ENCODE results near the gene DDX23. TPM values are rescaled to one million over a fixed set of nuclear protein-coding genes. Genes with fewer than 3 reads are reported as not detected.
"Not testable (repeated sequence)": the region's sequence is repeated elsewhere in the genome, so short reads cannot be mapped to it uniquely, and the experiment has no call there.

DDX23 gene
- polyA plus RNA-seq, 1 donor from 2014 or later = 96.5 TPM

DNA sequence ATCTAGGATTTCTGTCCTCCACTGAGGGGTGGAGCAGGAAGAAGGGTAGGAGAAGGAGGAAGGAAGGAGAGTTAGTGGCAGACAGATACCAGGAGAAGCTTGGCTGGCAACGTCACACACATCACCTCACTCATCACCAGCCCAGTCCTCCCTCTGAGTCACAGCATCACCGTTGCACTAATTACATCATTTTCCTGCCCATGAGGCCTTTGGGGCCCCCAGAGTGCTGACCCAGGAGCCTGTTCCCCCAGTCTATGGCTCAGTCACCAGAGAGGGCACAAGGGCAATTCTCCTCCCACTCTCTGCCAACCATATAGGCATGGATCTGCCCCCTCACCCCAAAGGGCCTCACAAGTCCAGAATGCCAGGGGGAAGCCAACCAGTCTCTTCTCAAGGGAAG lies 9.1 kb upstream of the DDX23 start:
- H3F3A ChIP-seq (ENCODE audit: insufficient read depth, low read length, poor library complexity, severe bottlenecking) = no peaks in the 10 kb centered on the region
- no peak overlapping the region for H3K4me2 ChIP-seq (ENCODE audit: low read length)
- H3K27me3 ChIP-seq (ENCODE audit: insufficient read depth, low read depth, low read length) = peaks cover 13% of the 10 kb centered on the region
- no peaks in the 10 kb centered on the region for H3K36me3 ChIP-seq (ENCODE audit: insufficient read depth, low read length)
- no peaks in the 10 kb centered on the region for H4K20me1 ChIP-seq (ENCODE audit: insufficient read depth)
- H3K9me3 ChIP-seq (ENCODE audit: low read length) = no peaks in the 10 kb centered on the region
- no peaks in the 10 kb centered on the region for H3K79me2 ChIP-seq (replicated peaks; ENCODE audit: insufficient read depth, low read length)
- no peak for TF ChIP-seq EZH2 (IDR thresholded peaks at IDR 0.05; ENCODE audit: borderline replicate concordance, insufficient read depth, low read length, poor library complexity, severe bottlenecking)
- TF ChIP-seq TAF1 (IDR thresholded peaks at IDR 0.05; ENCODE audit: low read depth) = no peak
- no peak for TF ChIP-seq SMC3 (conservative IDR thresholded peaks at IDR 0.05; ENCODE audit: poor library complexity)
- TF ChIP-seq EP300 (conservative IDR thresholded peaks at IDR 0.05; ENCODE audit: poor library complexity, severe bottlenecking) = no peak
- TF ChIP-seq RAD21 (conservative IDR thresholded peaks at IDR 0.05) = no peak
- TF ChIP-seq POLR2AphosphoS5 (IDR thresholded peaks at IDR 0.05) = no peak
- TF ChIP-seq, protein P1, sequence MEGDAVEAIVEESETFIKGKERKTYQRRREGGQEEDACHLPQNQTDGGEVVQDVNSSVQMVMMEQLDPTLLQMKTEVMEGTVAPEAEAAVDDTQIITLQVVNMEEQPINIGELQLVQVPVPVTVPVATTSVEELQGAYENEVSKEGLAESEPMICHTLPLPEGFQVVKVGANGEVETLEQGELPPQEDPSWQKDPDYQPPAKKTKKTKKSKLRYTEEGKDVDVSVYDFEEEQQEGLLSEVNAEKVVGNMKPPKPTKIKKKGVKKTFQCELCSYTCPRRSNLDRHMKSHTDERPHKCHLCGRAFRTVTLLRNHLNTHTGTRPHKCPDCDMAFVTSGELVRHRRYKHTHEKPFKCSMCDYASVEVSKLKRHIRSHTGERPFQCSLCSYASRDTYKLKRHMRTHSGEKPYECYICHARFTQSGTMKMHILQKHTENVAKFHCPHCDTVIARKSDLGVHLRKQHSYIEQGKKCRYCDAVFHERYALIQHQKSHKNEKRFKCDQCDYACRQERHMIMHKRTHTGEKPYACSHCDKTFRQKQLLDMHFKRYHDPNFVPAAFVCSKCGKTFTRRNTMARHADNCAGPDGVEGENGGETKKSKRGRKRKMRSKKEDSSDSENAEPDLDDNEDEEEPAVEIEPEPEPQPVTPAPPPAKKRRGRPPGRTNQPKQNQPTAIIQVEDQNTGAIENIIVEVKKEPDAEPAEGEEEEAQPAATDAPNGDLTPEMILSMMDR (IDR thresholded peaks at IDR 0.05; ENCODE audit: poor library complexity, severe bottlenecking) = no peak
- no peak for TF ChIP-seq MXI1 (conservative IDR thresholded peaks at IDR 0.05; ENCODE audit: poor library complexity, severe bottlenecking)
- TF ChIP-seq, protein P2, sequence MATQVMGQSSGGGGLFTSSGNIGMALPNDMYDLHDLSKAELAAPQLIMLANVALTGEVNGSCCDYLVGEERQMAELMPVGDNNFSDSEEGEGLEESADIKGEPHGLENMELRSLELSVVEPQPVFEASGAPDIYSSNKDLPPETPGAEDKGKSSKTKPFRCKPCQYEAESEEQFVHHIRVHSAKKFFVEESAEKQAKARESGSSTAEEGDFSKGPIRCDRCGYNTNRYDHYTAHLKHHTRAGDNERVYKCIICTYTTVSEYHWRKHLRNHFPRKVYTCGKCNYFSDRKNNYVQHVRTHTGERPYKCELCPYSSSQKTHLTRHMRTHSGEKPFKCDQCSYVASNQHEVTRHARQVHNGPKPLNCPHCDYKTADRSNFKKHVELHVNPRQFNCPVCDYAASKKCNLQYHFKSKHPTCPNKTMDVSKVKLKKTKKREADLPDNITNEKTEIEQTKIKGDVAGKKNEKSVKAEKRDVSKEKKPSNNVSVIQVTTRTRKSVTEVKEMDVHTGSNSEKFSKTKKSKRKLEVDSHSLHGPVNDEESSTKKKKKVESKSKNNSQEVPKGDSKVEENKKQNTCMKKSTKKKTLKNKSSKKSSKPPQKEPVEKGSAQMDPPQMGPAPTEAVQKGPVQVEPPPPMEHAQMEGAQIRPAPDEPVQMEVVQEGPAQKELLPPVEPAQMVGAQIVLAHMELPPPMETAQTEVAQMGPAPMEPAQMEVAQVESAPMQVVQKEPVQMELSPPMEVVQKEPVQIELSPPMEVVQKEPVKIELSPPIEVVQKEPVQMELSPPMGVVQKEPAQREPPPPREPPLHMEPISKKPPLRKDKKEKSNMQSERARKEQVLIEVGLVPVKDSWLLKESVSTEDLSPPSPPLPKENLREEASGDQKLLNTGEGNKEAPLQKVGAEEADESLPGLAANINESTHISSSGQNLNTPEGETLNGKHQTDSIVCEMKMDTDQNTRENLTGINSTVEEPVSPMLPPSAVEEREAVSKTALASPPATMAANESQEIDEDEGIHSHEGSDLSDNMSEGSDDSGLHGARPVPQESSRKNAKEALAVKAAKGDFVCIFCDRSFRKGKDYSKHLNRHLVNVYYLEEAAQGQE (IDR thresholded peaks at IDR 0.05; ENCODE audit: borderline replicate concordance) = no peak
- H3K9me2 ChIP-seq (ENCODE audit: insufficient read depth, low read length) = no peaks in the 10 kb centered on the region
- no peak overlapping the region for H3K9ac ChIP-seq (ENCODE audit: low read length)
- no peak overlapping the region for H3K4me3 ChIP-seq (ENCODE audit: low read length)
- no peak overlapping the region for H3K27ac ChIP-seq (ENCODE audit: low read length)
- H2AFZ ChIP-seq (ENCODE audit: low read depth, low read length) = no peak overlapping the region

DNA sequence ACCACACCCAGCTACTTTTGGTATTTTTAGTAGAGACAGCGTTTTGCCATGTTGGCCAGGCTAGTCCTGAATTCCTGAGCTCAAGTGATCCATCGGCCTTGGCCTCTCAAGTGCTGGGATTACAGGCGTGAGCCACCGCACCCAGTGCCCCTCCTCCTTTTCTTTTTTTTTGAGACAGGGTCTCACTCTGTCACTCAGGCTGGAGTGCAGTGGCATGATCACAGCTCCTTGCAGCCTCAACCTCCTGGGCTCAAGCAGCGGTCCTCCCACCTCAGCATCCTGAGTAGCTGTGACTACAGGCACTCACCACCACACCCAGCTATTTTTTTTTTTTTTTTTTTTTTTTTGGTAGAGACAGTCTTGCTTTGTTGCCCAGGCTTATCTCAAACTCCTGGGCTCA lies 8.3 kb upstream of the DDX23 start:
- not testable (repeated sequence) for H3K27ac ChIP-seq (ENCODE audit: low read length)

DNA sequence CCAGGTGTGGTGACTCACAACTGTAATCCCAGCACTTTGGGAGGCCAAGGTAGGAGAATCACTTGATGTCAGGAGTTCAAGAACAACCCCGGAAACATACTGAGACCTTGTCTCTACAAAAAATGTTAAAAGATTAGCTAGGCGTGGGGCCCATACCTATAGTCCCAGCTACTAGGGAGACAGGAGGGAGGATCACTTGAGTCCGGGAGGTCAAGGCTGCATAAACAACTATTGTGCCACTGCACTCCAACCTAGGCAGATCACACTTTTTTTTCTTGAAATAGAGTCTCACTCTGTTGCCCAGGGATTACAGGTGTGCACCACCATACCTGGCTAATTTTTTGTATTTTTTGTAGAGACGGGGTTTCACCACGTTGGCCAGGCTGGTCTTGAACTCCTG lies 7.6 kb upstream of the DDX23 start:
- Histone ChIP-seq H3K4me3 (ENCODE audit: low read length) (no peak overlapping the region), H3K27ac (ENCODE audit: low read length) (no peak overlapping the region), H2AFZ (ENCODE audit: low read depth, low read length) (no peak overlapping the region), H4K20me1 (ENCODE audit: insufficient read depth) (no peaks in the 10 kb centered on the region), H3K9me3 (ENCODE audit: low read length) (no peaks in the 10 kb centered on the region), H3K9ac (ENCODE audit: low read length) (no peak overlapping the region), H3K79me2 (replicated peaks; ENCODE audit: insufficient read depth, low read length) (no peaks in the 10 kb centered on the region), H3K36me3 (ENCODE audit: insufficient read depth, low read length) (no peaks in the 10 kb centered on the region), H3K27me3 (ENCODE audit: insufficient read depth, low read depth, low read length) (peaks cover 6% of the 10 kb centered on the region), H3F3A (ENCODE audit: insufficient read depth, low read length, poor library complexity, severe bottlenecking) (no peaks in the 10 kb centered on the region), H3K9me2 (ENCODE audit: insufficient read depth, low read length) (no peaks in the 10 kb centered on the region), H3K4me2 (ENCODE audit: low read length) (no peak overlapping the region)
- TF ChIP-seq, protein P1 (IDR thresholded peaks at IDR 0.05; ENCODE audit: poor library complexity, severe bottlenecking) = no peak
- TF ChIP-seq SMC3 (conservative IDR thresholded peaks at IDR 0.05; ENCODE audit: poor library complexity) (no peak), EZH2 (IDR thresholded peaks at IDR 0.05; ENCODE audit: borderline replicate concordance, insufficient read depth, low read length, poor library complexity, severe bottlenecking) (no peak), POLR2AphosphoS5 (IDR thresholded peaks at IDR 0.05) (no peak), TAF1 (IDR thresholded peaks at IDR 0.05; ENCODE audit: low read depth) (no peak), RAD21 (conservative IDR thresholded peaks at IDR 0.05) (no peak), EP300 (conservative IDR thresholded peaks at IDR 0.05; ENCODE audit: poor library complexity, severe bottlenecking) (no peak), MXI1 (conservative IDR thresholded peaks at IDR 0.05; ENCODE audit: poor library complexity, severe bottlenecking) (no peak)
- TF ChIP-seq, protein P2 (IDR thresholded peaks at IDR 0.05; ENCODE audit: borderline replicate concordance) = no peak

More for the DNA sequence above, 8.3 kb upstream of the DDX23 start:
- peaks cover 12% of the 10 kb centered on the region for H3K27me3 ChIP-seq (ENCODE audit: insufficient read depth, low read depth, low read length)
- H3K9me2 ChIP-seq (ENCODE audit: insufficient read depth, low read length); H3K36me3 ChIP-seq (ENCODE audit: insufficient read depth, low read length); H3K4me3 ChIP-seq (ENCODE audit: low read length); H2AFZ ChIP-seq (ENCODE audit: low read depth, low read length); H4K20me1 ChIP-seq (ENCODE audit: insufficient read depth); H3F3A ChIP-seq (ENCODE audit: insufficient read depth, low read length, poor library complexity, severe bottlenecking); H3K4me2 ChIP-seq (ENCODE audit: low read length); H3K9me3 ChIP-seq (ENCODE audit: low read length); H3K9ac ChIP-seq (ENCODE audit: low read length); H3K79me2 ChIP-seq (replicated peaks; ENCODE audit: insufficient read depth, low read length): not testable (repeated sequence)
